Measurements from ENCODE around the gene IL32.
"Not testable (repeated sequence)": the region's sequence is repeated elsewhere in the genome, so short reads cannot be mapped to it uniquely, and the experiment has no call there.

IL32 gene

GRCh38 chr16:3072576-3073263 is 7.3 kb downstream of the IL32 start:
- DNase-seq, result peak; percentile 70

GRCh38 chr16:3073448-3073847 is 8.0 kb downstream of the IL32 start:
- DNase-seq, result no peak

GRCh38 chr16:3074860-3075522 is 9.6 kb downstream of the IL32 start:
- DNase-seq, result peak; percentile 90

- peak; percentile 37 for DNase-seq
Observed at GRCh38 chr16:3075523-3075915, 10.1 kb downstream of the IL32 start.

- not testable (repeated sequence) for DNase-seq
Observed at GRCh38 chr16:3075946-3076345, 10.5 kb downstream of the IL32 start.

- no peak for DNase-seq
Observed at GRCh38 chr16:3076577-3076976, 11.1 kb downstream of the IL32 start.

GRCh38 chr16:3080024-3080423 is 14.6 kb downstream of the IL32 start:
- no peak for DNase-seq

GRCh38 chr16:3081957-3082356 is 16.5 kb downstream of the IL32 start:
- DNase-seq, result not testable (repeated sequence)

GRCh38 chr16:3083408-3083807 is 18.0 kb downstream of the IL32 start:
- DNase-seq, result not testable (repeated sequence)

- no peak for DNase-seq
Observed at GRCh38 chr16:3084491-3084890, 19.1 kb downstream of the IL32 start.

GRCh38 chr16:3084969-3085670 is 19.7 kb downstream of the IL32 start:
- no peak for DNase-seq

GRCh38 chr16:3085868-3086595 is 20.6 kb downstream of the IL32 start:
- no peak for DNase-seq

GRCh38 chr16:3086596-3087242 is 21.3 kb downstream of the IL32 start:
- no peak for DNase-seq

GRCh38 chr16:3087243-3088235 is 22.1 kb downstream of the IL32 start:
- DNase-seq, result no peak

GRCh38 chr16:3088450-3088849 is 23.0 kb downstream of the IL32 start:
- no peak for DNase-seq

GRCh38 chr16:3088925-3089716 is 23.7 kb downstream of the IL32 start:
- DNase-seq, result no peak

- DNase-seq, result no peak
Observed at GRCh38 chr16:3089717-3090592, 24.5 kb downstream of the IL32 start.

GRCh38 chr16:3091551-3091950 is 26.1 kb downstream of the IL32 start:
- DNase-seq, result no peak

GRCh38 chr16:3092501-3092941 is 27.1 kb downstream of the IL32 start:
- no peak for DNase-seq

Data from CD4-positive, alpha-beta T cell treated with Interleukin-17A for 1 hour (primary cell).